ENCODE results near the gene RALGPS1.
"Not testable (repeated sequence)": the region's sequence is repeated elsewhere in the genome, so short reads cannot be mapped to it uniquely, and the experiment has no call there.

RALGPS1 gene

DNA sequence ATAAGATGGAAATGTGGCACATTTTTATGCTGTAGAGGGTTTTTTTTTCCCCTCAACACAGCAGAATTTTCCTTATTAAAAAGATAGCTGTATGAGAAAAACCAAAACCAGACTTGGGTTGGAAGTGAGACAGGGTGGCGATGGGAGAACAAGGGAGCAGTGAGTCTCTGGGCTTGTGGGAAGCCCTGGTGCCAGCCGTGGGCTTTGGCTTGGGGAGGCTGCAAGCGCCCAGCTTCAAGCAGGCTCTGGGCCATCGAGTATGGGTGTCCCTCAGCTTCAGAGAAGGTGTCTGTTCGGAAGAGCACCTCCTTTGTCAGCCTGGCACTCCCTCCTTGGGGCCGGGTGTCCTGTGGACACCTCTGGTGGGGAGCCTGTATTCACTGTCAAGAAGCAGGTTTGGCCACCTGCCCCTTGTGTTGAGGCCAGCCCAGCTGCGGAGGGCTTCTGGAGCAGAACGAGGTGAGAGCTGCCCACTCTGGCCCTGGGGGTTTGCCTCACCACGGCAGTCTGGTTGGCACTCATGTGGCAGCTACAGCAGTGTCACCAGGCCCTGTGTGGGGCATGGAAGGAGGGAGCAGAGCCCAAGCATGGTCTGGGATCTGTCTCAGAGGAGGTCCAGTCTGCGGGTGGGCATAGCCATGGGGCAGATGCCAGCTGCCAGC lies 245.5 kb downstream of the RALGPS1 start:
- no peak for DNase-seq

GRCh38 chr9:127161081-127161624 lies 246.6 kb downstream of the RALGPS1 start:
- no peak for DNase-seq

DNA sequence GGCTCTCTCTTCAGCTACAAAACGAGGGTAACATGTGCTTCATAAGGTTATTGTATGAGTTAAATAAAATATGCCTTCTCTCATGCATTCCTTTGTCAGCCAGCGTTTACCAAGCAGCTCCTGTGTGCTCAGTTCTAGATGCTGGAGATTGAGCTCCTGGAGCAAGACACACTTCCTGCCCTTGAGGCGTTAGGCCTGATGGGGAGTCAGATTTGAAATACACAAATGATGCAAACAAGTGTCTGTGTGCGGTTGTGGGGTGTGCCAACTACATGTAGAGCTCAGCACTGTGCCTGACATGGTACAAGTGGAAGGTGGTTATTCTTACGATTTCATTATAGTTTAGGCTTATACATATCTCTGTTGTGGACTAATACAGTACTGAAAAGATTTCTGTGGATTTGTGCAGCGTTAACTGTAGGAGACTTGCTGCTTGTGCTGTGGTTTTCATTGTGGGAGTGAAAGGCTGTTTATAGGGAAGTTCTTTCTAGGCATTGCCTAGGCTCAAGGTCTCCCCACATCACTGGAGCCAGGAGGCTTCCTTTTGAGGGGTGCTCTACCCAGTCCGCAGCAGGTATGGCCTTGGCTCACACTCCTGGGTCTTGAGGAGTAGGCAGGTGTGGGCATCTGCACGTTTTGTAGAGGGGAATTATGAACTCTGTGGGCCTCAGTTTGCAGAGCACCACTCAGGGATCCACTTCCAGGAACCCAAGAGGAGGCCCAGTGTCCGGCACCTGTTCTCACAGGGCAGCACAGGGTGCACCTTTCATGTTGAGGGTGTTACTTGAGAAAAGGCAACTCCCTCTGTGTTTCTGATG lies 247.7 kb downstream of the RALGPS1 start:
- DNase-seq: no peak

DNA sequence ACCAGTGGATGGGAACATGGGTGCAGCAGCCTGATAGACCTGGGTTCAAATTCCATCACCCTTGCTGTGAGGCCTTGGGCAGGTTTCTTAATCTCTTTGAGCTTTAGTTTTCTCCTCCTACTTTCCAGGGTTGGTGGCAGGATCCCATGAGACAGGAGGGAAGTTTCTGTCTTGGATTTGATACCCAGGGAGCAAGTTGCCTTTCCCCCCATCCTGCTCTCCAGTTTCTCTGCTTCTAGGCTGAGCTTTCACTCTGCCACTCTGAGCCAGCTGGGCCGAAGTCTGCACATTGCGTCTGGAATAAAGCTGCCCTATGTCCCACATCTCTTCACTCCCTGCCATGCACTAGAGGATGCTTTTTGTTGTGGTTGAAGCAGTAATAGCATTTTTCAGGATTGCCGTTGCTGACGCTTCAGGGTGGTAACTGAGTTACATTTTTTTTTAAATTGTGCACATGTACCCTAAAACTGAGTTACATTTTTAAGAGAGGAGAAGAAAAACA lies 248.3 kb downstream of the RALGPS1 start:
- DNase-seq: no peak

DNA sequence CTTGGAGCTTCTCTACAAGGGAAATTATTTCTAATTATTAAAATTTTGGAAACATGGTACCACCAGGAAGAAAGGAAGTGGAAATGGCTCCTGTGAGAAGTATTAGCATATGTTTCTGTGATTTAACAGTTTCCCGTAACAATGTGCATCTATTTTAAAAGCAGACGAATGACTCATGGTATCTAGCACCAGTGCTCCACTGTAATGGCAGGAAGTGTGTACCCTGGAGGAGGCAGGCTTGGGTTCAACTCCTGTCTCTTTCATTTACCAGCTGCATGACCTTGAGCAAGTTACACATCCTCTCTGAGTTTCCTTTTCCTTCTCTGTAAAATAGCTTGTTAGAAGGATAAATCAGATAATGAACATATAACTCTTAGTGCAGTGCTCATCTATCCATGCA lies 248.8 kb downstream of the RALGPS1 start:
- no peak for DNase-seq

GRCh38 chr9:127165116-127165515 lies 250.5 kb downstream of the RALGPS1 start:
- DNase-seq: no peak

GRCh38 chr9:127166111-127166510 lies 251.5 kb downstream of the RALGPS1 start:
- DNase-seq: no peak

- no peak for DNase-seq
Measured at GRCh38 chr9:127166651-127167524, 252.3 kb downstream of the RALGPS1 start.

GRCh38 chr9:127167560-127168326 lies 253.2 kb downstream of the RALGPS1 start:
- DNase-seq: no peak

GRCh38 chr9:127168756-127169574 lies 254.4 kb downstream of the RALGPS1 start:
- no peak for DNase-seq

GRCh38 chr9:127169575-127169883 lies 254.9 kb downstream of the RALGPS1 start:
- DNase-seq: no peak

GRCh38 chr9:127170103-127170502 lies 255.5 kb downstream of the RALGPS1 start:
- DNase-seq: no peak

- no peak for DNase-seq
Measured at GRCh38 chr9:127170652-127171051, 256.1 kb downstream of the RALGPS1 start.

DNA sequence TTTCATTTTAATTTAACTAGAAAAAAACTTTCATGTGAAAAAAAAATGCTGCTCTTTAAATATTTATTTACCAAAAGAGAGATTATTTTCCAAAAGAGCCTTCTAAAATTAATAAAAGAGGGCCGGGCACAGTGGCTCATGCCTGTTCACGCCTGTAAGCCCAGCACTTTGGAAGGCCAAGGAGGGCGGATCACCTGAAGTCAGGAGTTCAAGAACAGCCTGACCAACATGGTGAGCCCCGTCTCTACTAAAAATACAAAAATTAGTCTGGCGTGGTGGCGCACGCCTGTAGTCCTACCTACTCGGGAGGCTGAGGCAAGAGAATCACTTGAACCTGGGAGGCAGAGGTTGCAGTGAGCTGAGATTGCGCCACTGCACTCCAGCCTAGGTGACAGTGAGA lies 256.8 kb downstream of the RALGPS1 start:
- not testable (repeated sequence) for DNase-seq

- no peak for DNase-seq
Measured at GRCh38 chr9:127172066-127172707, 257.6 kb downstream of the RALGPS1 start.

DNA sequence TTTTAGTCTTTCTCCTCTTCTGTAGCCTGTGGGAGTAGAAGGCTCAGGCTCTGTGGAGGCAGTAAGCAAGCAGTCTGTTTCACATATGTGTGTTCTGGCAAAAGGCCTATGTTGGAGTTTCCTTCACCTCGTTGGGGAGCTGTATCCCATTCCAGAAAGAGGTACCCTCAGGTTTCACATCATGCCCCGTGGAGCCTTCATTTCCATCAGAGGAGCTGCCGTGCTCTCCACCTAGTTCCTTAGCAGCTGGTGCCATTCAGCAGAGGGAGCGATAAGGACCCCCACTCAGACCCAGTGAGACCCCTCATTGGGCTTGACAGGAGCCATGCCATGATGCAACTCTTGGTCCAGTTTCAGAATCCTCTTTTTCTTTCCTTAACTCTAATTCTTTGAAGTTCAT lies 258.5 kb downstream of the RALGPS1 start:
- no peak for DNase-seq

DNA sequence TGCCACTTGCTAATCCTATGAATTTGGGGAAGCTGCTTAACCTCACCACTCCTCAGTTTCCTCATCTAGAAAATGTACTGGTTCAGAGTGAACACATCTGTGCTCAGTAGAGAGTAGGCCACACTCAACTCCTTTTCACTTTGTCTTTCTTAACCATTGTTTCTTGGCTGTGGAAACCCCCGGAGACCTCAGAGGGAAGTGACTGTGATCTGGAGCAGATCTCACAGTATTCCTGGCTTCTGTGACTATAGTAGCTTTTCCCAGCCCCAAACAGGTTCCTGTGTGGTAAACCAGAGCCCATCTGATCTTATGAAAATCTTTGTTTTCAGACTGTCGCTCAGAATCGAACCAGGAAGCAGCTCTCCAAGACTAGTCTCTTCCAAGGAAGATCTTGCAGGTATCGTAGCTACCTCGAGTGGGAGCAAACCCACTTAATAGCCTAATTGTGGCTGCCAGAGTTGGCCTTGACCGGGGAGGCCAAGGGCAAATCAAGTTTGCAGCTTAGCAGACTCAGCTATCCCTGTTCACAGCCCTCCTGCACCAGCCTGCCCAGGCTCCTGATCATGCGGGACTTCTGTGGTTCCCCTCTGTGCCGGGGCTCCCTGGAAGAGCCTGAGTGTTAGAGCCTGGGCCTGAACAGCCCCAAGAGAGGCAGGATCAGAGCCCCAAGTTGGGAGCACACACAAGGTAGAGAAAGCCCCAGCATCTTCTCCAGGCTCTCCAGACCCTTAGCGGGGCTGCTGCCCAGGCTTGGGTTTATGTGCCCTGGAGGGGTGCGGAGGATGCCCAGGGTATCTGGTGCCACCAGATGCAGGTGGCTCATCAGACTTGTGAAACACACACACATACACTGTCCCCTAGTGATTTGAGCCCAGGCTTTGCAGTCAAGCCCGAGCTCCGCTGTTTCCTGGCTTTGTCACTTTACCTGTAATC lies 260.1 kb downstream of the RALGPS1 start:
- no peak for DNase-seq

GRCh38 chr9:127175319-127175715 lies 260.7 kb downstream of the RALGPS1 start:
- DNase-seq: no peak

DNA sequence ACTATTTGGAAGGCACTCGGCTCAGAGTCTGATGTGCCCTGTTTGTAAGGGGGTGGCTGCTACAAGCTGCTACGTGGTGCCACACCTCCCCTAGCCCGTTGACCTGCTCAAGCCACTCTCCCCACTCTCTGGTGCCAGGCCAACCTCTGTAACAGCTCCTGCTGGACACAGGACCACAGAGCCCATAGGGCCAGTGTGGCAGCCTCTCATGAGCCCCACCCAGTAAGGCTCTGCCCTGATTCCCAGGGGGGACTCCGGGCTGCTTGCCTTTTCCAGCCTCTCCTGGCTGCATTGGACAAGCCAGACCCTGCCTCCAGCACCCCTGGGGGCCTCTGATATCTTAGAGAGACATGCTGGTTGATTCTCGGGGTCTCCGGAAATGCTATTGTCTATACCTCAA lies 261.2 kb downstream of the RALGPS1 start:
- DNase-seq: no peak

- DNase-seq: no peak
Measured at GRCh38 chr9:127176631-127177030, 262.0 kb downstream of the RALGPS1 start.

Measured in T-helper 9 cell (primary cell).